ENCODE data around the gene PDE7B. TPM values are rescaled to one million over a fixed set of nuclear protein-coding genes. Genes with fewer than 3 reads are reported as not detected.
A peak's percentile ranks its signal among the peaks of the same experiment; 100 is the strongest.

PDE7B gene
- total and polyA plus RNA-seq, 2 of the 4 experiments (the other 2 are of a cell fraction): 7.8 to 12.4 TPM

DNA sequence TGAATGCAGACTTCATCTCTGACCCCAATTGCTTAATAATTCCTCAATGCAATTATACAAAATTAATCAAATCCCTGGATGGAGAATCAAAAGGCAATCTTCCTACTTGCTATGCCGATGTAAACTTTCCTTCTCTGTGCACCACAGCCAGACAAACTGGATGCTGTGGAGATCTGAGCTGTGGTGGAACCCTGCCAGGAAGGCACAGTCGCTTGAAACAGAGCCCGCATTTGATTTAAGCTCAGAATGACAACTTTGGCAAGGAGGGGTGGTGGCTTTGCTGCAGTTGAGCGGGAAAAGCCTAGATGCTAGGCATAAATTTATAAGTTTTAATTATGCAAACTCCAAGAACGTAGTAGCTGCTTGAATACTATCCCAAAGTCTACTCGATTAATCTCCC is 207.8 kb downstream of the PDE7B start:
- BruUV-seq (replicated peaks): no TSS peak
- H2BK120ac ChIP-seq (ENCODE audit: low read depth, low read length): no peak overlapping the region; the same call in 1 of the 2 replicates
- no peak for ATAC-seq (ENCODE audit: low read depth)
- no peak overlapping the region for H3K4me3 ChIP-seq (ENCODE audit: insufficient read depth, low read depth, low read length)
- H3K18ac ChIP-seq (ENCODE audit: low read depth, low read length): no peak overlapping the region
- TF ChIP-seq CEBPB (IDR thresholded peaks at IDR 0.05; ENCODE audit: low read depth, low read length): no peak
- TF ChIP-seq RCOR1 (IDR thresholded peaks at IDR 0.05; ENCODE audit: insufficient replicate concordance, low read length): no peak
- no peak for TF ChIP-seq MAZ (IDR thresholded peaks at IDR 0.05; ENCODE audit: borderline replicate concordance, low read depth, low read length)
- TF ChIP-seq, protein P1, sequence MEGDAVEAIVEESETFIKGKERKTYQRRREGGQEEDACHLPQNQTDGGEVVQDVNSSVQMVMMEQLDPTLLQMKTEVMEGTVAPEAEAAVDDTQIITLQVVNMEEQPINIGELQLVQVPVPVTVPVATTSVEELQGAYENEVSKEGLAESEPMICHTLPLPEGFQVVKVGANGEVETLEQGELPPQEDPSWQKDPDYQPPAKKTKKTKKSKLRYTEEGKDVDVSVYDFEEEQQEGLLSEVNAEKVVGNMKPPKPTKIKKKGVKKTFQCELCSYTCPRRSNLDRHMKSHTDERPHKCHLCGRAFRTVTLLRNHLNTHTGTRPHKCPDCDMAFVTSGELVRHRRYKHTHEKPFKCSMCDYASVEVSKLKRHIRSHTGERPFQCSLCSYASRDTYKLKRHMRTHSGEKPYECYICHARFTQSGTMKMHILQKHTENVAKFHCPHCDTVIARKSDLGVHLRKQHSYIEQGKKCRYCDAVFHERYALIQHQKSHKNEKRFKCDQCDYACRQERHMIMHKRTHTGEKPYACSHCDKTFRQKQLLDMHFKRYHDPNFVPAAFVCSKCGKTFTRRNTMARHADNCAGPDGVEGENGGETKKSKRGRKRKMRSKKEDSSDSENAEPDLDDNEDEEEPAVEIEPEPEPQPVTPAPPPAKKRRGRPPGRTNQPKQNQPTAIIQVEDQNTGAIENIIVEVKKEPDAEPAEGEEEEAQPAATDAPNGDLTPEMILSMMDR (conservative IDR thresholded peaks at IDR 0.05; ENCODE audit: low read depth, low read length): no peak
- peaks cover 5% of the 10 kb centered on the region; the same call in 1 of the 2 replicates for H3K36me3 ChIP-seq (ENCODE audit: control insufficient read depth, insufficient read depth, low read length)
- H3K79me1 ChIP-seq (ENCODE audit: low read depth in 1 of 2, low read length in 2 of 2): peaks cover 32 to 70% of the 10 kb centered on the region in 2 experiments
- H2AFZ ChIP-seq (replicated peaks; ENCODE audit: low read length, poor library complexity): no peak overlapping the region
- 0 out of 2 replicates have a peak overlapping the region, but pooled peaks have one; percentile 75 for H2AK5ac ChIP-seq (ENCODE audit: low read depth, low read length)
- in situ Hi-C loops (cut with MboI; ENCODE audit: low sequenced_read_pairs): no loop called here
- no CpG with 5 or more reads among the region's 6 CpGs for WGBS, 2 experiments (ENCODE audit: extremely low coverage in 2 of 2, insufficient read length in 1 of 2)
- H4K20me1 ChIP-seq (ENCODE audit: insufficient read depth, low read length): peaks cover 6% of the 10 kb centered on the region; the same call in 1 of the 2 replicates
- H2AK9ac ChIP-seq (replicated peaks; ENCODE audit: low read depth, low read length, poor library complexity): no peak overlapping the region
- H3K9me1 ChIP-seq (ENCODE audit: insufficient read depth, low read length): peaks cover 19% of the 10 kb centered on the region
- H3K27ac ChIP-seq (ENCODE audit: insufficient read depth, low read length): no peak overlapping the region
- no peaks in the 10 kb centered on the region for H3K27me3 ChIP-seq (ENCODE audit: control insufficient read depth, insufficient read depth, low read length)
- 0 out of 3 replicates have a peak overlapping the region, but pooled peaks have one; percentile 34 for H2BK15ac ChIP-seq (ENCODE audit: low read depth, low read length)
- no peak overlapping the region; a peak in 1 of 4 replicates for H4K8ac ChIP-seq (ENCODE audit: low read depth in 2 of 2, low read length in 2 of 2)
- 0 out of 2 replicates have a peak overlapping the region, but pooled peaks have one; percentile 29 for H3K14ac ChIP-seq (replicated peaks; ENCODE audit: low read depth, low read length)
- H3K4ac ChIP-seq (ENCODE audit: low read depth, low read length): no peak overlapping the region
- H3K4me2 ChIP-seq (ENCODE audit: low read depth, low read length): no peak overlapping the region; the same call in 1 of the 2 replicates
- intact Hi-C loops (cut with micrococcal nuclease): no loop called here
- H3K56ac ChIP-seq (ENCODE audit: extremely low read depth, insufficient read depth, low read length): no peak overlapping the region
- H3K4me1 ChIP-seq (ENCODE audit: control insufficient read depth, insufficient read depth, low read length): peaks cover 12% of the 10 kb centered on the region
- POLR2A ChIA-PET (ENCODE audit: unreplicated experiment): no interaction called here
- CTCF ChIA-PET: no interaction called here
- dilution Hi-C loops (cut with HindIII; ENCODE audit: low sequenced_read_pairs, unreplicated experiment): no loop called here
- DNase-seq: no peak
- H3K9me3 ChIP-seq (ENCODE audit: control insufficient read depth, insufficient read depth, low read length): no peaks in the 10 kb centered on the region
- no peak overlapping the region for H2BK5ac ChIP-seq (ENCODE audit: low read depth, low read length, poor library complexity, severe bottlenecking)
- no peak overlapping the region for H3K23ac ChIP-seq (ENCODE audit: low read depth, low read length)
- no peak overlapping the region for H3K9ac ChIP-seq (ENCODE audit: low read depth, low read length)
- no peak overlapping the region for H4K5ac ChIP-seq (ENCODE audit: low read depth, low read length)
- 0 out of 2 replicates have a peak overlapping the region, but pooled peaks have one; percentile 14 for H4K91ac ChIP-seq (ENCODE audit: insufficient read depth, low read depth, low read length)
- H2BK20ac ChIP-seq (ENCODE audit: low read depth, low read length): 0 out of 2 replicates have a peak overlapping the region, but pooled peaks have one; percentile 20
